ENCODE measurements around the gene TMEM117.

Gene TMEM117

DNA sequence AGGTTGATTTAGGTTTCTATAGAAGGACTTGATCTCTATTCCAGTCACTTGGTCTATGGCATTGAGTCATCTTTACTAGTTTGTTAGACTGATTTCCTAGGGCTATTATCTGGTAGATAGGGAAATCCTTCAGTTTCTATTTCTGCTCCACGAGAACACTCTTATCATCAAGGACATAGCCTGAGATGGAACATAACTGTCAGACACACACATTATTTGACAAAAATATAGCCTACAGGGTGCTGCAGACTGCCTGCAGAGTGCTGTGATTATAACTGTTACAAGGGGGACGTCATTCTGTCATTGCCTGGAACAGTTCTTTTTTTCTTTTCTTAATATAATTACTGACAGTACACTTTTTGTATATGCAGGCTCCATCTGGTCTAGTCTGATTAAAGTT is 82.0 kb downstream of the TMEM117 start:
- TF ChIP-seq, protein P1, sequence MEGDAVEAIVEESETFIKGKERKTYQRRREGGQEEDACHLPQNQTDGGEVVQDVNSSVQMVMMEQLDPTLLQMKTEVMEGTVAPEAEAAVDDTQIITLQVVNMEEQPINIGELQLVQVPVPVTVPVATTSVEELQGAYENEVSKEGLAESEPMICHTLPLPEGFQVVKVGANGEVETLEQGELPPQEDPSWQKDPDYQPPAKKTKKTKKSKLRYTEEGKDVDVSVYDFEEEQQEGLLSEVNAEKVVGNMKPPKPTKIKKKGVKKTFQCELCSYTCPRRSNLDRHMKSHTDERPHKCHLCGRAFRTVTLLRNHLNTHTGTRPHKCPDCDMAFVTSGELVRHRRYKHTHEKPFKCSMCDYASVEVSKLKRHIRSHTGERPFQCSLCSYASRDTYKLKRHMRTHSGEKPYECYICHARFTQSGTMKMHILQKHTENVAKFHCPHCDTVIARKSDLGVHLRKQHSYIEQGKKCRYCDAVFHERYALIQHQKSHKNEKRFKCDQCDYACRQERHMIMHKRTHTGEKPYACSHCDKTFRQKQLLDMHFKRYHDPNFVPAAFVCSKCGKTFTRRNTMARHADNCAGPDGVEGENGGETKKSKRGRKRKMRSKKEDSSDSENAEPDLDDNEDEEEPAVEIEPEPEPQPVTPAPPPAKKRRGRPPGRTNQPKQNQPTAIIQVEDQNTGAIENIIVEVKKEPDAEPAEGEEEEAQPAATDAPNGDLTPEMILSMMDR (IDR thresholded peaks at IDR 0.05; ENCODE audit: low read length, missing control alignments): no peak
- no peak for DNase-seq (ENCODE audit: low read depth)
- no peak overlapping the region for H3K4me3 ChIP-seq (replicated peaks; ENCODE audit: low read depth, low read length)

DNA sequence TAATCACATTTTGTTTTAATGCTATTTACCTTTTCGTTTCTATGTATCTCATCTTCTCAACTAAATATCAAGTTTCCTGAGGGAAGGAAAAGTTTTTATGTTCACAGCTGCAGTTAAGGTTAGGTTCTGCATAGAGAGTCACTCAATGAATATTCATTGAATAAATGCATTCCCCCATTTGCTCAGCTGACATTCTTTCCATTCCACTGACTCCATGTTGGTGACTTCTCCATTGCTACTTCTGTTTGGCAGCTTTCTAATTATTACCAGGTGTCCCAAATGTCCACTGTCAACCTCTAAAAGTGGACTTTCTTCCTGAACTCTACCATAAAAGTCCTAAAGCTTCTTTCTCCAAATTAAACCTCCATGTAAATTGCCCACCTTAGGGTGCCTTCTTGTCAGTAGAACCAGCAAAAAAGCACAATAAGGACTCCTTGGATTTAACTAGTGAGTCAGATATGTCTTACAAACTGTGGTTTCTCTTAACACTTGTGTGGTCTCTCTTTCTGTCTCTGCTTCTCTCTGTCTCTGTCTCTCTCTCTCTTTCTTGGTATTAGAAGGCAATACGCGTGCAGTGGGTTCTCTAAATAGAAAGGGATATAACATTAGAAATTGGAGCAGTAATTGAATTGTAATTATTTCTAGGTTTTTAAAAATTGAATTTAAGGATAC is 85.9 kb downstream of the TMEM117 start:
- DNase-seq (ENCODE audit: low read depth): no peak
- H3K4me3 ChIP-seq (replicated peaks; ENCODE audit: low read depth, low read length): no peak overlapping the region
- TF ChIP-seq, protein P1 (IDR thresholded peaks at IDR 0.05; ENCODE audit: low read length, missing control alignments): no peak

DNA sequence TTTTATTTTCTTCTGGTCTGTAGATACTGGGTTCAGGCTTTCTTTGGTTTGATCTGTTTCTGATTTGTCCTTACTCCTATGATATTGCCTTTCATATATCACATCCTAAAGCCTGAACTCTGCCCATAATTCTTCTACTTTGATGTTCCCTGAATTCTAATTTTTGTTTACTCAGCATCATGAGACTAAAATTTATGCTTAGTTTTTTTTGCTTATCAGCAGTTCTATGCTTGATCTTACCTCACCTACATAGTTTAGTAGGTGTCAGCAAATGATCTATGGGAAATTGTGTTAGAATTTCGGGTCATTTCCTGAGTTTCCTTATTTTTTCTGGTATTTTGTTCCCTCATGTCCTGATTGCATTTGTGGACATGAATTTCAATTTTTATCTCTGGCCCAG is 94.2 kb downstream of the TMEM117 start:
- H3K4me3 ChIP-seq (replicated peaks; ENCODE audit: low read depth, low read length): no peak overlapping the region
- no peak for DNase-seq (ENCODE audit: low read depth)
- TF ChIP-seq, protein P1 (IDR thresholded peaks at IDR 0.05; ENCODE audit: low read length, missing control alignments): no peak

DNA sequence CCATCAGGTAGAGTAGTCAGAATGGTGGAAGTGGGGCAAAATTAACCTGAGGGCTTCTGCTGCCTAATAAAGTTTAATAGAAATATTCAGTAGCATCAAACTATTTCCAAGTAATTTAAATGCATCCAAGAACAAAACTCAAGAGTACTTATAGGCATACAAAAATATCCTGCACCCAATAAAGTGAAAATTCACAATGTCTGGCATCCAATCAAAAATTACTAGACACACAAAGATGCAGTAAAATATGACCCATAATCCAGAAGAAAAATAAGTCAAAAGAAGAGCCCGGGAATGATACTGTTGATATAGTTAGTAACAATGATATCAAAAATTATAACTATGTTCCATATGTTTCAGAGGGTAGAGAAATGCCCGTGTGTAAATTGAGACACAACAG is 95.3 kb downstream of the TMEM117 start:
- DNase-seq (ENCODE audit: low read depth): no peak
- TF ChIP-seq, protein P1 (IDR thresholded peaks at IDR 0.05; ENCODE audit: low read length, missing control alignments): no peak
- no peak overlapping the region for H3K4me3 ChIP-seq (replicated peaks; ENCODE audit: low read depth, low read length)

DNA sequence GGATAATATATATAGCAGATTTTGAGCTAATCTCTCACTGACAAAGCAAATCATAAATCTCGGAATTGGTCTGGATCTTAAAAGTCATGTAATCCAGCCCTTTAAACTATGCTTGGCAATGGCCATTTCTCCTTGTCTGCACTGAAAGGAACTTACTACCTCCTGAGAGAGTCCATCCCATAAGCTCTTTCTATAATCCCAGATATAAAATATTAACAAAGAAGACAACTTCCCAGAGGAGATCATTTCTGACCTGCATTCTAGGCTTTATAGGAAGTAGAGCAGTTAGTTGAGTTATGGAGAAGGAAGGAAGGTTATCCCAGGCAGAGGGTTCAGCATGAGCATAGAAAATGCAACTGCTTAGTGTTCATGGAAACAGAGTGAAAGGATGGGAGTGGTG is 99.7 kb downstream of the TMEM117 start:
- H3K4me3 ChIP-seq (replicated peaks; ENCODE audit: low read depth, low read length): no peak overlapping the region
- TF ChIP-seq, protein P1 (IDR thresholded peaks at IDR 0.05; ENCODE audit: low read length, missing control alignments): no peak

DNA sequence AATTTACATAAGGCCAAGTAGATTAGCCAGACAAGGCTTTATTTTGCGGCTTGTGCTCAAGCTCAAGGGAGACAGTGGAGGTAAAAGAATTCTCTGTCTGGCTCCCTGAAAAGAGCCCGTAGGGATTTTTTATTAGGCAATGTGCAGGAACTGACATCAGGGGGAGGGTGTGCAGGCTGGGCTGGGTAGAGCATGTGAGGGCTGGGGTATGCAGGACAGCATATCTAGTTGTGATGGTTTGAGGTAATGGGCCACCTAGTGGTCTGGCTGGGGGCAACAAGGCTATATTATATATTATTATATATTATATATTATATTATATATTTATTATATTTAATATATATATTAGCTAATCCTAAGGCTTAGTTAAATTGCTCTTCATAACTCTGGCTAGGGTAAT is 102.1 kb downstream of the TMEM117 start:
- TF ChIP-seq, protein P1 (IDR thresholded peaks at IDR 0.05; ENCODE audit: low read length, missing control alignments): peak; percentile 34
- H3K4me3 ChIP-seq (replicated peaks; ENCODE audit: low read depth, low read length): no peak overlapping the region
- peak; percentile 17 for DNase-seq (ENCODE audit: low read depth)

More for the DNA sequence above, 99.7 kb downstream of the TMEM117 start:
- no peak for DNase-seq (ENCODE audit: low read depth)

DNA sequence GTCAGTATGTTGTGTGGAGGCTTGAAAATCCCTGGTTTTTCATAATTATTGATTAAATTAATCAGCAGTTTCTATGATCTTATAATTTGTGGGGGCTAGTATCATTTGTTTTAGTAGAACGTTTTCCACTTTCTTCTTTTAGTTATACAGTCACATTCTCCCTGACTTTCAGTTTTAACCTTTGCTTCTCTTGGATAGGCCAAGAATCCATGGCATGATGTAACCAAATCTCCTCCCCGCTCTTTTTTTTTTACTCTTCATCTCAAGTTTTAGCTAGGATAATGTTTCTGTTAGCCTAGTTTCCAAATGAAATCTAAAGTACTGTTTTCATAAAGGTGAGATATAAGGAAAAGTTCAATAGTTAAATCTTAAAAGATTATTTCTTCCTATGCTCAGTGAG is 106.5 kb downstream of the TMEM117 start:
- TF ChIP-seq, protein P1 (IDR thresholded peaks at IDR 0.05; ENCODE audit: low read length, missing control alignments): no peak
- no peak for DNase-seq (ENCODE audit: low read depth)
- no peak overlapping the region for H3K4me3 ChIP-seq (replicated peaks; ENCODE audit: low read depth, low read length)
